IMR-90 (cell line): Measurements from ENCODE around the gene ARSA. TPM values are rescaled to one million over a fixed set of nuclear protein-coding genes. Genes with fewer than 3 reads are reported as not detected.

Experiments used
- ATAC-seq: fragments of 200-7000 bp; cut with Tn5 transposase; 2 replicates; pipeline ENCODE4 v1.9.1; 2020; ENCODE audit warnings: low read depth, mild to moderate bottlenecking, moderate library complexity
- BruUV-seq: library from RNA; stranded (reverse); fragments of 400-500 nt; replicated peaks from 2 replicates; lab custom pipeline; 2021; lab: Mats Ljungman, UMichigan
- CTCF ChIA-PET: fragments of 300-600 bp; formaldehyde crosslinking; extraction: SDS; loops from one replicate; lab custom pipeline; 2021; ENCODE audit warnings: antibody characterized with exemption; lab: Yijun Ruan, JAX
- POLR2A ChIA-PET: fragments of 300-600 bp; sonication (Branson Sonifier 250); formaldehyde crosslinking; loops from one replicate; lab custom pipeline; 2022; ENCODE audit warnings: antibody characterized with exemption; ENCODE audit not compliant: unreplicated experiment; lab: Charles Lee
- DNase-seq: peaks from one replicate; pipeline ENCODE4 v3.0.0; 2013
- H2AFZ ChIP-seq: replicated peaks from 2 replicates; pipeline ENCODE3; 2013; ENCODE audit warnings: low read length, mild to moderate bottlenecking; ENCODE audit not compliant: poor library complexity
- H2AK5ac ChIP-seq: 2 replicates; pipeline ENCODE4 v1.6.1; 2013; ENCODE audit warnings: low read depth, low read length, inconsistent platforms
- H2AK9ac ChIP-seq: replicated peaks from 2 replicates; pipeline ENCODE3; 2013; ENCODE audit warnings: mild to moderate bottlenecking, low read depth, low read length, moderate library complexity; ENCODE audit not compliant: poor library complexity
- H2BK120ac ChIP-seq: 2 replicates; pipeline ENCODE4 v1.6.1; 2013; ENCODE audit warnings: low read depth, low read length, inconsistent platforms
- H2BK15ac ChIP-seq: 3 replicates; pipeline ENCODE4 v1.6.1; 2013; ENCODE audit warnings: low read depth, low read length, inconsistent platforms
- H2BK20ac ChIP-seq: 2 replicates; pipeline ENCODE4 v1.6.1; 2013; ENCODE audit warnings: low read depth, mild to moderate bottlenecking, inconsistent platforms, low read length, moderate library complexity
- H2BK5ac ChIP-seq: 2 replicates; pipeline ENCODE4 v1.6.1; 2013; ENCODE audit warnings: mild to moderate bottlenecking, low read depth, low read length, inconsistent platforms; ENCODE audit not compliant: poor library complexity, severe bottlenecking
- H3K14ac ChIP-seq: replicated peaks from 2 replicates; pipeline ENCODE4 v1.6.1; 2013; ENCODE audit warnings: low read depth, low read length, inconsistent platforms
- H3K18ac ChIP-seq: 2 replicates; pipeline ENCODE4 v1.6.1; 2013; ENCODE audit warnings: low read depth, low read length, control low read depth
- H3K23ac ChIP-seq: 2 replicates; pipeline ENCODE4 v1.6.1; 2013; ENCODE audit warnings: low read depth, low read length, inconsistent platforms
- H3K27ac ChIP-seq: 2 replicates; pipeline ENCODE4 v1.5.1; 2013; ENCODE audit warnings: mild to moderate bottlenecking, control low read depth, low read length; ENCODE audit not compliant: insufficient read depth
- H3K27me3 ChIP-seq: 2 replicates; pipeline ENCODE4 v1.6.1; 2013; ENCODE audit warnings: low read length; ENCODE audit not compliant: control insufficient read depth, insufficient read depth
- H3K36me3 ChIP-seq: 2 replicates; pipeline ENCODE4 v1.6.1; 2013; ENCODE audit warnings: low read length, mixed read lengths; ENCODE audit not compliant: control insufficient read depth, insufficient read depth
- H3K4ac ChIP-seq: 2 replicates; pipeline ENCODE4 v1.6.1; 2013; ENCODE audit warnings: low read depth, low read length, inconsistent platforms
- H3K4me1 ChIP-seq: 2 replicates; pipeline ENCODE4 v1.6.1; 2013; ENCODE audit warnings: low read length, mixed read lengths; ENCODE audit not compliant: control insufficient read depth, insufficient read depth
- H3K4me2 ChIP-seq: 2 replicates; pipeline ENCODE4 v1.6.1; 2013; ENCODE audit warnings: low read depth, mild to moderate bottlenecking, control low read depth, low read length, moderate library complexity
- H3K4me3 ChIP-seq: 2 replicates; pipeline ENCODE4 v1.5.1; 2013; ENCODE audit warnings: low read depth, mild to moderate bottlenecking, control low read depth, low read length, moderate library complexity; ENCODE audit not compliant: insufficient read depth
- H3K56ac ChIP-seq: 2 replicates; pipeline ENCODE4 v1.6.1; 2013; ENCODE audit warnings: low read length, inconsistent platforms; ENCODE audit not compliant: insufficient read depth; ENCODE audit errors: extremely low read depth
- H3K79me1 ChIP-seq, 2 experiments: 2 replicates each; pipeline ENCODE4 v1.6.1; 2013; ENCODE audit warnings: low read length in 2 of 2, inconsistent platforms in 1 of 2, low read depth in 1 of 2
- H3K9ac ChIP-seq: 2 replicates; pipeline ENCODE4 v1.6.1; 2013; ENCODE audit warnings: low read depth, low read length, control low read depth
- H3K9me1 ChIP-seq: 2 replicates; pipeline ENCODE4 v1.6.1; 2013; ENCODE audit warnings: low read length, inconsistent platforms; ENCODE audit not compliant: insufficient read depth
- H3K9me3 ChIP-seq: 2 replicates; pipeline ENCODE4 v1.6.1; 2013; ENCODE audit warnings: low read length; ENCODE audit not compliant: control insufficient read depth, insufficient read depth
- H4K20me1 ChIP-seq: 2 replicates; pipeline ENCODE4 v1.6.1; 2013; ENCODE audit warnings: low read length, inconsistent platforms; ENCODE audit not compliant: insufficient read depth
- H4K5ac ChIP-seq: 2 replicates; pipeline ENCODE4 v1.6.1; 2013; ENCODE audit warnings: mild to moderate bottlenecking, low read depth, low read length, control low read depth
- H4K8ac ChIP-seq, 2 experiments: 2 replicates each; pipeline ENCODE4 v1.6.1; 2013; ENCODE audit warnings: low read depth in 2 of 2, low read length in 2 of 2, control low read depth in 1 of 2, inconsistent platforms in 1 of 2
- H4K91ac ChIP-seq: 2 replicates; pipeline ENCODE4 v1.6.1; 2013; ENCODE audit warnings: low read depth, low read length, inconsistent platforms; ENCODE audit not compliant: insufficient read depth
- BHLHE40 ChIP-seq: fragments of 150-350 bp; IDR thresholded peaks from 2 replicates; pipeline ENCODE4 v1.6.1; 2016; ENCODE audit warnings: mild to moderate bottlenecking, low read depth, low read length
- CTCF ChIP-seq: conservative IDR thresholded peaks from 2 replicates; pipeline ENCODE4 v1.5.1; 2012; ENCODE audit warnings: mild to moderate bottlenecking, low read depth, low read length, improper control_type of control experiment
- FOS ChIP-seq: fragments of 150-350 bp; IDR thresholded peaks from 2 replicates; pipeline ENCODE4 v1.6.1; 2016; ENCODE audit warnings: low read depth, low read length
- POLR2A ChIP-seq: IDR thresholded peaks from 2 replicates; pipeline ENCODE4 v1.6.1; 2012; ENCODE audit warnings: mild to moderate bottlenecking, low read depth, low read length
- WGBS, 2 experiments: methylation state at CpG; one replicate each; pipeline versions ENCODE4 v1.1.5 to v1.1.7; 2013; ENCODE audit warnings: missing lambda C conversion rate in 2 of 2; ENCODE audit not compliant: insufficient read length in 1 of 2; ENCODE audit errors: extremely low coverage in 2 of 2; 5-methylcytosine and 5-hydroxymethylcytosine counted together
- dilution Hi-C: fragments of 300-500 bp; cut with HindIII; formaldehyde crosslinking; loops from one replicate; pipeline ENCODE4 v1.14.3; 2018; ENCODE audit warnings: low sequenced_read_pairs; ENCODE audit not compliant: unreplicated experiment
- in situ Hi-C: fragments of 300-500 bp; cut with MboI; formaldehyde crosslinking; loops from 3 replicates; pipeline ENCODE4 v1.14.3; 2019; ENCODE audit warnings: low sequenced_read_pairs, inconsistent platforms, mixed read lengths
- intact Hi-C: fragments of 100-400 bp; cut with micrococcal nuclease; formaldehyde crosslinking; loops from 2 replicates; pipeline ENCODE4 v1.10.0; 2022
- polyA plus RNA-seq, 3 experiments: library from polyadenylated mRNA; depleted of rRNA; stranded (reverse); fragments of >200 nt; gene quantifications; 2 replicates each; pipeline ENCODE4 v1.2.3, GENCODE V29; 2012; ENCODE audit warnings: low replicate concordance in 1 of 3
- total RNA-seq: library from RNA; depleted of rRNA; stranded (reverse); fragments of >200 nt; gene quantifications from 2 replicates; pipeline ENCODE4 v1.2.3, GENCODE V29; 2012

Gene ARSA
- total and polyA plus RNA-seq, 2 of the 4 experiments (the other 2 are of a cell fraction): 3.4 to 24.2 TPM

GRCh38 chr22:50676661-50677492 lies 48.9 kb upstream of the ARSA start:
- WGBS, 2 experiments: 50% methylated on average over 2 of the region's 10 CpGs; no CpG with 5 or more reads in 1 of the 2 experiments

More at GRCh38 chr22:50676661-50677492, 48.9 kb upstream of the ARSA start:
- peaks cover 37% of the 10 kb centered on the region for H3K27me3 ChIP-seq
- no peak overlapping the region for H3K4me3 ChIP-seq
- no peak overlapping the region for H3K56ac ChIP-seq
- H3K23ac ChIP-seq: no peak overlapping the region
- H2BK15ac ChIP-seq: no peak overlapping the region
- H4K91ac ChIP-seq: no peak overlapping the region
- H2BK20ac ChIP-seq: no peak overlapping the region
- no peak for DNase-seq
- no peak overlapping the region for H2BK5ac ChIP-seq
- H3K4me2 ChIP-seq: no peak overlapping the region
- H3K4ac ChIP-seq: no peak overlapping the region
- H3K36me3 ChIP-seq: no peaks in the 10 kb centered on the region
- intact Hi-C loops: no loop called here
- no peaks in the 10 kb centered on the region; the same call in 1 of the 2 replicates for H3K4me1 ChIP-seq
- no TSS peak for BruUV-seq
- CTCF ChIA-PET: no interaction called here
- no peak overlapping the region for H2AK9ac ChIP-seq
- H2AFZ ChIP-seq: no peak overlapping the region
- H4K5ac ChIP-seq: no peak overlapping the region
- H3K14ac ChIP-seq: no peak overlapping the region
- no peak overlapping the region for H3K27ac ChIP-seq
- no peak overlapping the region for H2AK5ac ChIP-seq
- H3K79me1 ChIP-seq: no peaks in the 10 kb centered on the region
- no peaks in the 10 kb centered on the region; the same call in 1 of the 2 replicates for H3K9me3 ChIP-seq
- H3K9me1 ChIP-seq: peaks cover 8% of the 10 kb centered on the region
- no peak overlapping the region for H4K8ac ChIP-seq
- POLR2A ChIA-PET: no interaction called here
- H2BK120ac ChIP-seq: no peak overlapping the region
- ATAC-seq: no peak
- H4K20me1 ChIP-seq: no peaks in the 10 kb centered on the region; the same call in 1 of the 2 replicates
- H3K18ac ChIP-seq: no peak overlapping the region
- dilution Hi-C loops: no loop called here
- TF ChIP-seq BHLHE40 (no peak), FOS (no peak), POLR2A (no peak), CTCF (no peak)
- in situ Hi-C loops: no loop called here
- no peak overlapping the region for H3K9ac ChIP-seq
